AG09319 (cell line): ENCODE results near the gene SLMAP.

Experiments
- DNase-seq: peaks from one replicate; pipeline ENCODE4 v3.0.0-alpha.2; 2010; ENCODE audit warnings: low read depth; ENCODE audit errors: extremely low read depth
- CTCF ChIP-seq: IDR thresholded peaks from 2 replicates; pipeline ENCODE4 v1.5.1; 2011; ENCODE audit warnings: low read depth, mild to moderate bottlenecking, inconsistent platforms, low read length, moderate library complexity

SLMAP gene

GRCh38 chr3:57764794-57765193 is 8.7 kb downstream of the SLMAP start:
- DNase-seq: no peak
- no peak for TF ChIP-seq CTCF

DNA sequence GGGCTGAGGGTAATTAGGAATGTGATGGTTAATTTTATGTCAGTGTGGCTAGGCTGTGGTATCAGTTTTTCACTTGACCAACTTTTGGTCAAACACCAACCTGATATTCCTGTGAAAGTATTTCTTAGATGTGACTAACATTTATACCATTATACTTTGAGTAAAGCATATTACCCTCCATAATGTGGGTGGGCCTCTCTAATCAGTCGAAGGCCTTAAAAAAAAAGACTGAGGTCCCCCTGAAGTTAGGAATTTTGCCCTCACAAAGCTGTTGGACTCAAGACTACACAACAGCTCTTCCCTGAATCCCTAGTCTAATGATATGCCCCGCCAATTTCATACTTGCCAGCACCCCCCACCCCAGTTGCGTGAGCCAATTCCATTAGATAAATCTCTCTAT is 12.5 kb downstream of the SLMAP start:
- TF ChIP-seq CTCF: no peak
- DNase-seq: no peak

DNA sequence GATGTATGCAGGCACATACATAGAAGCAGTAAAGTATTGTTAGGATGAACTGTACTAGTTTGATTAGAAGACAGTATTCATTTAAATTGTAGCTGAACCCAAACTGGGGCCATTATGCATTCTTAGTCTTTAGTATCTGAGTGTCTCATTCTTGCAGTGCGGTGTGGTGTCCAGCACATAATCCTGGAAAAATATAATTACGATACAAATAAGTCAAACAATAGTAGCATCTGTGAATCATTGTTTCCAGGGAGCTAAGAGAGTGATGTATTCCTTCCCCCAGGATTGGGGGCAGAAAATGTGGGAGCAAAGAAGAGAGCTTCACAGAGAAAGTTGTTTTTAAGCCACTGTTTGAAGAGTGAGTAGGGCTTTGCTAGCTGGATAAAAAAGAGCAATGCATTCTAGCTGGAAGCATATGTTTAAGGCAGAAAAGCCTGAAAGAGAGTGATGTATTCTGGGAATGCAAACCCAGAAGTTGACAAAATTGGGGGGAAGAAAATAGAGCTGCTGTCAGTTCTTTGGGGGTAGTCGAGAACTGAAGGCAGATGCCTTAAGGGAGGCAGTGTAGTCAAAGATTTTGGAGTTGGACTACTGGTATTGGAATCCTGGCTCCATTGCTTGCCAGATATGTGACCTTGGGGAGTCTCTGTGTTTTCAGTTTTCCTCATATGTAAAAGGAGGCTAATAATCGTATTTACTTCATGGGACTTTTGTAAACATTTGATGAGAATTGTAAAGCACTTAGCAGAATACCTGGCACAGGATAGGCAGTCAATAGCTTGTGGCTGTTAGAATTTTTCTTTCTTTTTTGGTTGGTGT is 14.1 kb downstream of the SLMAP start:
- DNase-seq: no peak
- no peak for TF ChIP-seq CTCF

DNA sequence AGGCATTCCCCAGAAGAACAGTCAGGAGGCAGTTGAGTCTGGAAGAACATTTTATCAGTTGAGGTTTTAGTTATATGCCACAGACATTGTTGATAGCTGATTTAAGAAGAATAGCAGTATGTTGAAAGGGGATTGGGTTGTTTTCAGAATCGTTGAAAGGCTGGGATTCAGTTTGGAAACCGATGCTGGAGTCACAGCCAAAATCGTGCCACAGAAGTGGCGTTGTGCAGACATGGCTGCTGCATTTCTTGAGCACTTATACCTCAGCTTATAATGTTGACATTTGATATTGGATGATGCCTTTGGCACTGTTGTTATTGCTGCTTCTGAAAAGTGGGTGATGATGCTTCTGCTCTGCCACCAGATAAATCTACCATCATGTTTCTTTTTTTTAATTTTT is 16.1 kb downstream of the SLMAP start:
- DNase-seq: no peak
- no peak for TF ChIP-seq CTCF

DNA sequence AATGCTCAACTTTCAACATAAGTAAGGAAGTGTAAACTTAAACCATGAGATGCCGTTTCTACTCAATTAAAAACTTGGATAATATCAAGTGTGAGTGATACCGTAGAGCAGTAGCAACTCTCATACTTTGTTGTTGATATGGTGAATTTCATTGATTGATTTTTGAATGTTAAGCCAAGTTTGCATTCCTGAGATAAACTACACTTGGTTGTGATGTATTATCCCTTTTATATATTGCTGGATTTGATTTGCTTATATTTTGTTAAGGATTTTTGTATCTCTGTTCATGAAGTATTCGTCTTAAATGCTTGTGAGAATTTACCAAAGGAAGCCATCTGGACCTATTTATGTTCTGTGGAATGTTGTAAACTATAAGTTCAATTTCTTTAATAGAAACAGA is 21.7 kb downstream of the SLMAP start:
- DNase-seq: no peak
- TF ChIP-seq CTCF: no peak

DNA sequence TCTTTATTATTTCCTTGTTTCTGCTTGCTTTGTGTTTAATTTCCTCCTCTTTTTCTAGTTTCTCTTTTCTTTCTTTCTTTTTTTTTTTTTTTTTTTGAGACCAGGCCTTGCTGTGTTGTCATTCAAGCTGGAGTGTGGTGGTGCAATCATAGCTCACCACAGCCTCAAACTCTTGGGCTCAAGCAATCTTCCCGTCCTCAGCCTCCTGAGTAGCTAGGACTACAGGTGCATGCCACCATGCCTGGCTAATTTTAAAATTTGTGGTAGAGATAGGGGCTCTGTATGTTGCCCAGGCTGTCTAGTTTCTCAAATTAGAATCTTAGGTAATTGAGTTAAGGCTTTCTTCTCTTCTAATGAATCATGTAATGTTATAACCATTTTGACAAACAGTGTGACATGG is 22.4 kb downstream of the SLMAP start:
- no peak for TF ChIP-seq CTCF
- DNase-seq: no peak

GRCh38 chr3:57779666-57780065 is 23.6 kb downstream of the SLMAP start:
- DNase-seq: no peak
- no peak for TF ChIP-seq CTCF
